GM21786 (cell line): Measurements from ENCODE around the gene HOXA9.

Source experiments
- ATAC-seq: cut with Tn5 transposase; IDR thresholded peaks from one replicate; pipeline ENCODE4 v1.9.1; 2021; ENCODE audit not compliant: unreplicated experiment

Gene HOXA9

DNA sequence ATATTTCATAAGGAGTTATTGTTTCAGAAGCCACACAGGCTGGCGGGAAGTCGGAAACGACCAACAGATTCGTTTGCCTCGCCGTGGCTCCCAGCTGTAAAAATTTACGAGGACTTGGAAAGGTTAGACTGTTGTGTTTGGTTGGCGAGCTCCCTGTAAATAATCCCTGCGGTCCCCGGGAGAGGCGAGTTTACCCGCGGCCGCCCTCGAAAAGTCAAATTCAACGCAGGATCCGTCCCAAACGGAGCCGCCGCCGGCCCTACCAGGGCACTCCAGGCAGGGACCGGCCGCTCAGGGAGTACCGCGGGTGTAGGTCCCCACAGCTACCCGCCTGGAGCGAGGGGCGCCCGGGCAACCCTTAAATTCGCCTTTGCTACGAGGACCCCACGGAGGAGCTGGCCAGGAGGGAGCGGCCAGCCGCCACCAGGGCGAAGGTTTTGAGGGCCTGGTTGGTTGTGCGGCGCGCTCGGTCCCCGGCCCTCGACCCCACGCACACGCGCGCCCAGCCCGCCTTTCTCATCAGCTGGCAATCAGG, 726 bp upstream of the HOXA9 start:
- ATAC-seq, result no peak

DNA sequence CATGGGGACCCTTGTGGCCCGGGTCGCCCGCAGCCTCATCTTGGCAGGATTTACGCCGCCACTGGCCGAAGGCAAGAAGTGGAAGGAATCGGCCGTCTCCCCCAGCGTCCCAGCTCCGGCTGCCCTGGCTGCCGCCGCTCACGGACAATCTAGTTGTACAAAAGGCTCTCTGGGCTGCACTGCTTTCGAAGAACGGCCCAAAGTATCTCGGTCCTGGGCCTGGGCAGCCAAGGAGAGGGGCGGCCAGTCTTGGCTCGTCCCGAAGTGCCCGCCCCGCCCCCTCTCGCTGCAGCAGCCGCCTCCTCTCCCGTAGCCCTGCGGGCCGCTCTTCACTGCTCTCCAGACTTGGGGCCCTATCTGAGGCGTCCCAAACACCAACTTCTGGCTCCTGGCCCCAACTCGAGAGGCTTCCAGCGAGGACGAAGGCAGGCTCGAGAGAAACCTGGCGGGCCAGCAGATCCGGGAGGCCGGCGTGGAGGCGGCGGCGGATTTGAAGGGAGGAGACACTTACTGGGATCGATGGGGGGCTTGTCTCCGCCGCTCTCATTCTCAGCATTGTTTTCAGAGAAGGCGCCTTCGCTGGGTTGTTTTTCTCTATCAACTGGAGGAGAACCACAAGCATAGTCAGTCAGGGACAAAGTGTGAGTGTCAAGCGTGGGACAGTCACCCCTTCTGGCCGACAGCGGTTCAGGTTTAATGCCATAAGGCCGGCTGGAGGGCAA, 809 bp downstream of the HOXA9 start:
- ATAC-seq, result no peak

DNA sequence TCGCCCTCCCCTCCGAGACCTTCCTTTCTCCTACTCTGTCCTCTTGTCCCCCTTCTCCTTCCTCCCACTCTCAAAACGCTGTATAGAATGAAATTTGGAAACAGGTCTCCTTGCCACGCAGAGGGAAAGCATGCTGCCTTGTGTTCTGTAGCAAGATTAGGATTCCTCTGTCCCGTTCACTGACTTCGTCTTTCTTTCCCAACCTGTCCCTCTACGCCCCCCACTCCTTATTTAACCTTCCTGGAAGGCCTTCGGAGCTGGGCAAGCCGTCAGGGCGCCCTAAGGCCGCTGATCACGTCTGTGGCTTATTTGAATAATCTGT, 1.3 kb downstream of the HOXA9 start:
- ATAC-seq, result no peak

DNA sequence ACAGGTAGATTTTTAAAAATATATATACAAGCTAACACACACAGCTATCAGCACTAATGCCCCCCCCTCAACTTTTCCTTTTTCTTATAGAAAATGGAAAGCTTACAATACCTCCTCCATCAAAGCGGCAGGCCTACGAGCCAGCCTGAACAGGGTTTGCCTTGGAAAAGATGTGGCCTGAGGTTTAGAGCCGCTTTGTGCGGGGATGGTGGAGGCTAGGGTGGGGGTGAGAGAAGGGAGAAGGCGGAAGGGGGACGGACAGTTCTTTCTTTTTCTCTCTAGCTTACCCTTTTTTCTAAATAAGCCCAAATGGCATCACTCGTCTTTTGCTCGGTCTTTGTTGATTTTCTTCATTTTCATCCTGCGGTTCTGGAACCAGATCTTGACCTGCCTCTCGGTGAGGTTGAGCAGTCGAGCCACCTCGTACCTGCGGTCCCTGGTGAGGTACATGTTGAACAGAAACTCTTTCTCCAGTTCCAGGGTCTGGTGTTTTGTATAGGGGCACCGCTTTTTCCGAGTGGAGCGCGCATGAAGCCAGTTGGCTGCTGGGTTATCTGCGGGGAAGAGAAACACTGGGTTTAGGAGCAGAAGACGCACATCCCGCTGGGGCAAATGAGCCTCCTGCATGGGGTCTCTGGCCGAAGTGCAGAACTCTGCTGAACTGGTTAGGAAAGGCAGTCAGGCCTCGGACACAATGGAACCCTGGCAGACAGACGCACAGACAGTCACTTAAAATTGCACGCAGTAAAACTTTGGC, 1.9 kb downstream of the HOXA9 start:
- no peak for ATAC-seq

DNA sequence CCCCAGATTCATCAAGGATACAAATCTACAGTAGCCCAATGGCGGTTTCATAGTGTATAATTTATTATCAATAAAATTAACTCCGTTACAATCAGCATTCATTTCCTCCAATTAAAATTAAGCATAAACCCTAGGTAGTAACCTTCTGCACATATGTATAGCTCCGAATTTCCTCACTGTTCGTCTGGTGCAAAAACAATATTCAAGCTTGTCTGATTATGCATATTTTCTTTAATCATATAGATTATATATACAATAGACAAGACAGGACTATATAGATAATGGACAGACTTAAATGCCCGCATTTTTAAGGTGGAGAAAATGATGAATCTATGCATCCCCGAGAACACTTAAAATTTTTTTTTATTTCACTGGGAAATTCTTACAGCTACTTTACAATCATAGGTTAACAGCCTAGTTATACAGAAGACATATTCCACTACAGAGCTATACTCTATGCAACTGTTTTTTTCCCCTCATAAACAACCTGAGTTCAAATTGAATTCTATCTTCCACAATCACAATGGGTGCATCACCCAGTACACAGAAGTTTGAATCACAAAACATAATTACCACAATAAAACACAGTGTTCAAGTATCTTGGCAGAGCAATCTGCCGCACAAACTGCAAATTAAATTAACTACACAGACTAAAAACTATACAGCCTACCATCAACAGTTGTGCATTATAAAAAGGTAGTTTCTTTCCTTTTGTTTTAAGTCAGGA, 2.6 kb downstream of the HOXA9 start:
- no peak for ATAC-seq

DNA sequence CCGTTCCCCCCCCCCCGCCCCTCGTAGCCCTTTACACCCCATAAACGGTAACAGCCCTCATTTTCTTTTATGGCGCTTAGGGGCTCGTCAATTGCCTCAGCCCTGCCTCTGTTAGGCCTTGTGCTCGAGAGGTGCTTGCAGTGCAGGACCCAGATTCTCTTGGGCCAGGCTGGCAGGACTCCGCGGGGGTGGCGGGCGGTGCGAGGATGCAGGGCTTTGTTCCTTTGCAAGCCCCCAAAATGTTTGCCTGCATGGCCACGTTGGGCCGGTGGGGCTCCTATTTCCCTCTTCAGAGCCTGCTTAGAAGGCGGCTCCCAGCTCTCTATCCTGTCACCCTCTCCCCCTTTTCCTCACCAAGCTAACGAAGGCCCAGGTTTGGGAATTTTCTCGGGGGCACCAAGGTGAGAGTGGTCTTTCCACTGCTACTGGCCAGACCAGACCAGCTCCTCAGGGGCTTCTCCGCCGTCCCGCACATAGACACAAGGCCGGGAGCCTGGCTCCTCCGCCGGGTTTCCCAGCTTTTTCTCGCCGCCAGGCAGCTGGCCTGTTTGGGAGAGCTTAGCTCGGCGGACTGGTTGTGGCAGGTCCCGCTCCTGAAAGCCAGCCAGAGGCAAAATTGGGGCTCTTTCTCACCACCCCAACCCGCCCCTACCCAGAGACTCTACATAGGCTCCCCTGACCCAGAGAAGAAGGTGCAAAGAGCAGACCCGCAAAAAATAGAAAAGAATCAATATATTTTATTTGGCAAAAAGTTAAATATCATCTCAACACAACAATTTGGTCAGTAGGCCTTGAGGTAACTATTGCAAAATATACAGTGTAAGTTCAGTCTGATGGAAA, 3.4 kb downstream of the HOXA9 start:
- ATAC-seq, result no peak

DNA sequence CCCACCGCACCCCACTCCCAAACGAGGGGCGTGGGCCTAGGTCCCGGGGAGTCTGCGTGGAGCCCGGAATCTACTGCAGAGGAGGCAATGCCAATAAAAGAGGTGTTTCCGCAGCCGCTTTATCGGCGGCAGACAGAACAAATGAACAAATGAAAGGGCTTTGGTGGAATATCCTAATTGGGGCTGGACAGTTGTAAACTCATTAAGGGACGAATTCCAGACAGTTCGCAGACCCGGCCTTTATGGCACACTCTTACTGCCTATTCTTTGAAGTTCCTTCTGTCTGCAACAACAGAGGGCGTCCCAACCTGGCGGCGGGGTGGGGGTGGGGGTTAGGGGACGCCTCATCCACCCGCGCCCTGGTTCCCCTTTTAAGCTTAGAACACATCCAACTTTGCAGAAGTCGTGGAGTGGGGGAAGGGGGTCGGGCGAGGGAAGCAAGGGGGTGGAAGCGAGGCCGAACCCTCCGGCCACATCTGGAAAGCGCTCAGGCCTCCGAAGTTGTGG, 4.1 kb downstream of the HOXA9 start:
- no peak for ATAC-seq

DNA sequence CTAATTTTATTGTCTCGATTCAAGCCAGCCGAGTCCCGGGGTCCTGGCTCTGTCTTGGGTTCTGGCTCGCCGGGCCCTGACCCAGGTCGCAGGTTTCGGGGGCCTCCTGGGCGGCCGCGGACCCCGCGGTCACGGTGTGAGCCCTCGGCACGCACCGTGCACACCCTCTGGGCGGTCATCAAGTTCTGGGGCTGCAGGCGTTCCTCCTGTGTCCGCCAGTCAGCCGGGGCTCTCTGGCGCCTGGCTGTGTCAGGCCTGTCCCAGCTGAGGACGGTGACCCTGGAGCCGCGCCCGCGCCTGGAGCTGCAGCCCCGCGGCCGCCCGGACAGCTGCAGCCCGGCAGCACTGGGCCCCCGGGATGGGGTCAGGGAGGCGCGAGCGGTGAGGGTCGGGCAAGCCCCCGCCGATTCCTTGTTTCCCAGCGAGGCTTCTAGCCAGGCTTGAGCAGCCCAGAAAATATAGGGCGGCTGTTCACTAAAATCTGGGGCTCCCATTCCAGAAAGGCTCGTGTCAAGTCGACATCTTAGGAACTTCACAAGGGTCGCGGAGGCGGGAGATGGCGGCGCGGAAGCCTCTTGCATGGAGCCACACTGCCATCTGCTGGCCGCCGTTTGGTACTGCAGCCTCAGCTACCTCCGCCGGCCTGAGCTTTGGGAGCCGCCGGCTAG, 4.7 kb downstream of the HOXA9 start:
- ATAC-seq, result peak; percentile 69

DNA sequence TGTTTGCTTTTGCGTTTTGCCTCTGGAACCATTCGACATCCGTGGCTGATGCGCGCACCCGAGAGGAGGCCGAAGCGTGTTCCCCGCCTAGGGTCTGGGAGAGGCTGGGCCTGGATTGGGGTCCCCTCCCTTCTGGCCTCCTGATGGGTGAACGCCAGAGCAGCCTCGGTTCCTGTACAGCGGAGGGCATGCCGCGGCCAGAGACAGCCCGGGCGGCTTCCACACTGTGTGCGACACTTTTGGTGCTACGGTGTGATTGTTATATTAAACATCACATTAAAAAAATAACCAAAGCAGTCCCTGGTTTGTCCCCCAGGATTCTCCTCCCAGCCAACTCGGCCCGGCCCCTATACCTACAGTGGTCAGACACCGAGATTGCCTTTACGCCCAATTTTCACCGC, 5.2 kb downstream of the HOXA9 start:
- ATAC-seq, result no peak

DNA sequence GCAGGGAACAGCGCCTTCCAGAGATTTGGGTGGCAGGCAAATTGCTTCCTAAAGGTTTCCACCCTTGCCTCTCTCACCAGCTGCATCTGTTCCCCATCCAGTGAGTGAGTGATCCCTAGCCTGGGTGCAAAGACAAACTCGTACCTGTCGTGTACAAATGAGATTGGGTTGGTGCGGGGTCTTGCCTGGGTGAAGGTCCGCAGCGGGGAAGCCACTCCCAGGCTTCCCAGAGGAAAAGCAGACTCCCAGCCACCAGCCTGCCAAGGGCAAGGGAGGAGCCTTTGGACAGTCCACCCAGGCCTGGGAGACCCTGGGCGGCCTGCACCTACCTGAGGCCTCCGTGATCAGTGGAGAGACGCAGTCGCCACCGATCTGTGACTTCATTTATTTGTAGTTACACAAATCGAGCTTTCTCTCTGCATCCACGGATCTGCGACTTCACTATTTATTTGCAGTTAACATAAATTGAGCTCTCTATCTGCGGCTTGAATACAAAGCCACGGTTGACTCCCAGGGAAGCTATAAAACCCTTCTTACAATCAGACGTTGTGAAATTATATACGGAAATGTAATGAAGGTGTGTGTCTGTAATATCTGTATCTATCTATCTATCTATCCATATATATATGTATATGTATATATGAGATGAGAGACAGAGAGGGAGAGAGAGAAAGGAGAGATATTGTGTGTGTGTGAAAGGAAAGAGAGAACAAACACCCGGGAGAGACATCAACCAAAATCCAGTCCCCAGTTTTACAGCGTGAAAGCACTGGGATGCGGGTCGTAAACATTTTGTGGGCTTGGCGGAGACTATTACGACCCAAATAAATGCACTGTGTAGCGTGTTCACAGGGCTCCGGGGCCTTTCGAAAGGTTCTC, 5.8 kb downstream of the HOXA9 start:
- ATAC-seq, result no peak

DNA sequence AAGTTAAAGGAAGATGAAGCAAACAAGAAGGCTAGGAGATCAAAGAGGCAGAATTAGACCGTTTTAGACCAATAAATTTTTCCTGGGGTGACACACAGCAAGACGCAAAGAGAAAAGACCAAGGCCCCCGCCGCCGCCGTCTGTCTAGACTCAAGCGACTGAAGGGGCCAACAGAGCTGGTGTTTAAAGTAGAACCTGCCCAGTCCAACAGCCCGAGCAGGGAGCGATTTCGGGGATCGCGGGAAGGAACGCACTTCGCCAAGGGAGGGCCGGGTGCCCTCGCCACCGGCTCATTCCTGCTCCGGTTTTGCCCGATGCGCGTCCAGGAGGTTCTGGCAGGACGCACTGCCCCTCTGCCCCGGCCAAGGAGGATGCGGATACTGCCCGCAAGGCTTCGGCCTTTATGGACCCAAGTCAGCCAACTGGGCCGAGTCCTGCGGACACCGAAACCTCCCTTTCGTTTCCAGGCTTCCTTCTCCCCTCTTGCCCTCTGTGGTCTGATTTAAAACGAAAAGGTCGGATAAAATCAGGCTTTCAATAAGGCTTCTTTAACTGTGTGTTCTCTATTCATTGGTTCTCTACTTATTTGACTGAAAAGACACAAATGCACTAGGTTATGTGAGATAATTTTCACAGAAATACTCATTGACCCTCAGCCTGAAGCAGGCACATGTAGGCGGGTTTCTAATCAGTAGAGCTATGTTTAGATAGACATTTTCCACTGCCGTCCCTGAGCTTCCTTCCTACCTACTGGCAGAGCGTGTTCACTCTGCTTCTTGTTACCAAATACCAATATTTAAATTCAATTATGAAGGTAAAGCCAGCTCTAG, 6.7 kb downstream of the HOXA9 start:
- ATAC-seq, result no peak

DNA sequence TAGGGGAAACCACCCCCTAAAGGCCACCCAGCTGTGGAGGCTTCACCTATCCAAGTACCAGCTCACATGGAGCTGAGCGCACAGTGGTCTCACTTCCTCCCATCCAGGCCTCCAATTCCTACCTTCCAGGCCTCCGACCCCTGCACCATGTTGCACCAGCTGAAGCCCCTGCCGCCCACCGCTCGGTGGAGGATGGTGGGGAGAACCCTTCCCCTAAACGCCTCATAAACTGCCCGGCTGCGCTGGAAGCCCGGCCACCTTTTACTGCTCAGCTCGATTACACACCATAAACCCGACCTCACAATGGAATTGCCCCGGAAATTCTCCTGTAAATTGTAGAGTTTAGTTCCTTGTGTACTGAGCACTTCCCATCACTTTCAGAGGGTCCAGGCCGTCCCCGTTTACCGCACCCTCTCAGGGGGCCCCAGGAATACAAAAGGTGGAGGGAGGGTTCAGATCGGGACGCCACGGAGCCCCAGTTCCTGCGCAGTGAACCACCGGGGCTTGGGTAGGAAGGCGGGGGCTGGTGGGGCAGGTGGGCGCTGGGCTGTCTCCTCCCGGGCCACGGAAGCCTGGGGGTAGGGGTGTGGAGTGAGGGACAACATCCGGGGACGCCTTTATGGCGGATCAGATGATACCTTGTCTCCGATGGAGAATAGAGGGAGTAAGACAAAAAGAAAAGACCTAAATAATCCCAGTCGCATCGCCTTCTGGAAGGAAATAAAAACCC, 7.5 kb downstream of the HOXA9 start:
- ATAC-seq, result no peak

DNA sequence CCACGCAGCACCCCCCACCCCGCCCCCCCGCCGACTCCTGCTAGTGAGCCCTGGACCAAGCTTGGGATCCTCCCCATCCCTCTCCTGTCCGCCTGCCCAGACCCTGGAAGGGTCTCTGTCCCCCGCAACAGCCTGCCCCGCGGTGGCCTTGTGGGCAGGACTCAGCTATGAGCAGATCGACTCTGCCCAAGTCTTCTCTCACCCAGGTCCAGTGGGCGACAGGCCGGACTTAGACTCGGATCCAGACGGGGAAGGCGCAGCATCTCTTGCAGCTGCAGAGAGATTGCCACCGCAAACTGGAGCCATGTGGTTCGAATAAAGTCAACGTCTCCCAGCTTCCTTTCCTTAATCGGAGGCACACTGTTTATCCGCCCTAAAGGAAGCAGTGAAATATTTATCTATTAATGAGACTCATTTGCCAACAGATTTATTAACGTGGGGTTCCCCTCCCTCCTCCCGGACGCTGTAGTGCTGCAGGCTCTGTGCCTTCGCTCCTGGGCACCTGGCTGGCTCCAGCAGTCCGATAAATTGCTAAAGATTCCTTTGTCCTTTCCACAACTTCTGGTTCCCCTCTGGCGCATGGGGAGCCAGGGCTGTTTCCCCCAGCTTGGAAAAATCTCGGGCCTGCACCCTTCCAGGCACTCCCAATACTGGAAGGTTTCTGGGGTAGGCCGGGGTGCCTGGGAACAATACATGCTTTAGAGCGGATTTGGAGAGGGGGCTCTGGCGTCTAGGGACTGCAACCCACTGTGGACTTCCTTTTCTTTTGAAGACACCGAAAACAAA, 8.2 kb downstream of the HOXA9 start:
- no peak for ATAC-seq

DNA sequence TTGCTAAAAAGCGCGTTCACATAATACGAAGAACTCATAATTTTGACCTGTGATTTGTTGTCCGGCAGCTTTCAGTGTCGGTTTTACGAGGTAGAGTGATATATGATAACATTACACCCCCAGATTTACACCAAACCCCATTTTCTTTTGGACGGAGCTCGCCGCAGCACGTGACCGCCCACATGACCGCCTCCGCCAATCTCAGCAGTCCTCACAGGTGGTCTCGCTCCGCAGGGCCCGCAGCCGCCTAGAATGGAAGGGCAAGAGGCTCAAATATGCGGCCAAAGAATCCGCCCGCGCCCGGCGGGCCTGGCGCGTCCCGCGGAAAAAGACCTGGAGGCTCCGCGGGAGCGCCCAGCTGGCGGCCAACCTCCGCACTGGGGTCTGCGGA, 8.8 kb downstream of the HOXA9 start, which contains the start of gene HOXA7:
HOXA7 (minus strand) TSS at position 168 of the 391 bp plus-strand sequence; CDS start at position 38, 130 bp downstream.
- no peak for ATAC-seq

DNA sequence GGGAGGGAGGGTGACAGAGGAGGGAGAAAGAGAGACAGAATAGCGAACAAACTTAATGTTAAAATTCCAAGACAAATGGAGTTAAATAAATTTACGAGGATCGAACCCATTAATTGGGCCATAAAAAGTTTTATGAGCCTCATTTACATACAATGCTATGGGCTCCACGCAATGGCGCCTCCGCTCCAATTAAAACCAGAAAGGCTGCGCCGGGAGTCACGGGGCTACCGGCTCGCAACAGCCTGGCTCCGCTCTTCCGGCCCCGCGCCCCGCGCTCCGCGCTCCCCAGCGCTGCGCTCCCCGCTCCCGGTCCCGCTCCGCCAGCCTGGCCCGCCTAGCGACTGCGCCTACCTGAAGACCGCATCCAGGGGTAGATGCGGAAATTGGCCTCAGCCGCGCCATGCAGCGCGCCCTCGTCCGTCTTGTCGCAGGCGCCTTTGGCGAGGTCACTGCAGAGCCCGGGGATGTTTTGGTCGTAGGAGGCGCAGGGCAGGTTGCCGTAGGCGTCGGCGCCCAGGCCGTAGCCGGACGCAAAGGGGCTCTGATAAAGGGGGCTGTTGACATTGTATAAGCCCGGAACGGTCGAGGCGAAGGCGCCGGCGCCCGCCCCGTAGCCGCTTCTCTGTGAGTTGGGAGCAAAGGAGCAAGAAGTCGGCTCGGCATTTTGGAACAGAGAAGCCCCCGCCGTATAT, 9.4 kb downstream of the HOXA9 start:
- ATAC-seq, result no peak
